ENCODE data around the gene COL25A1. TPM values are rescaled to one million over a fixed set of nuclear protein-coding genes. Genes with fewer than 3 reads are reported as not detected.
"Not testable (repeated sequence)": the region's sequence is repeated elsewhere in the genome, so short reads cannot be mapped to it uniquely, and the experiment has no call there.

The COL25A1 gene
- total and polyA plus RNA-seq, 4 experiments from 2014 or later = 0.06 to 0.55 (median 0.44) TPM; not detected in 1

GRCh38 chr4:108988464-108989195 lies 313.8 kb downstream of the COL25A1 start:
- Mint-ChIP-seq H3K27ac (no peak overlapping the region), H3K9me3 (no peaks in the 10 kb centered on the region), H3K4me1 (no peaks in the 10 kb centered on the region), H3K4me3 (no peak overlapping the region), H3K27me3 (peaks cover 2 to 4% of the 10 kb centered on the region in 2 donors), H3K36me3 (no peaks in the 10 kb centered on the region)
- no peak overlapping the region for H3K4me3 ChIP-seq (ENCODE audit: low read length in 2 of 2)
- CTCF ChIA-PET (ENCODE audit: partially characterized antibody) = no interaction called here
- H3K36me3 ChIP-seq (ENCODE audit: insufficient read depth, low read length) = no peaks in the 10 kb centered on the region
- H3K4me1 ChIP-seq (ENCODE audit: insufficient read depth, low read length) = no peaks in the 10 kb centered on the region
- no peak for DNase-seq
- no peaks in the 10 kb centered on the region for H3K27me3 ChIP-seq (ENCODE audit: insufficient read depth, low read length)
- intact Hi-C loops (cut with micrococcal nuclease) = no loop called here
- POLR2A ChIA-PET (ENCODE audit: partially characterized antibody) = no interaction called here
- H3K9me3 ChIP-seq (ENCODE audit: control insufficient read depth in 1 of 2, low read length in 2 of 2) = no peaks in the 10 kb centered on the region
- H3K27ac ChIP-seq (ENCODE audit: low read depth, low read length) = no peak overlapping the region

DNA sequence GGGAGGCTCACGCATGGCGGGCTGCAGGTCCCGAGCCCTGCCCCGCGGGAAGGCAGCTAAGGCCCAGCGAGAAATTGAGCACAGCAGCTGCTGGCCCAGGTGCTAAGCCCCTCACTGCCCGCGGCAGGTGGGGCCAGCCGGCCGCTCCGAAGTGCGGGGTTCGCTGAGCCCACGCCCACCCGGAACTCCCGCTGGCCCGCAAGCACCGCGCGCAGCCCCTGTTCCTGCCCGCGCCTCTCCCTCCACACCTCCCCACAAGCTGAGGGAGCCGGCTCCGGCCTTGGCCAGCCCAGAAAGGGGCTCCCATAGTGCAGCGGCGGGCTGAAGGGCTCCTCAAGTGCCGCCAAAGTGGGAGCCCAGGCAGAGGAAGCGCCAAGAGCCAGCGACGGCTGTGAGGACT lies 318.0 kb downstream of the COL25A1 start:
- H3K27me3 Mint-ChIP-seq; intact Hi-C loops (cut with micrococcal nuclease); H3K36me3 Mint-ChIP-seq; H3K9me3 ChIP-seq (ENCODE audit: control insufficient read depth in 1 of 2, low read length in 2 of 2); POLR2A ChIA-PET (ENCODE audit: partially characterized antibody); H3K27me3 ChIP-seq (ENCODE audit: insufficient read depth, low read length); CTCF ChIA-PET (ENCODE audit: partially characterized antibody); H3K4me3 ChIP-seq (ENCODE audit: low read length in 2 of 2); H3K36me3 ChIP-seq (ENCODE audit: insufficient read depth, low read length); H3K4me1 Mint-ChIP-seq; H3K9me3 Mint-ChIP-seq; H3K4me3 Mint-ChIP-seq; H3K27ac ChIP-seq (ENCODE audit: low read depth, low read length); H3K27ac Mint-ChIP-seq; H3K4me1 ChIP-seq (ENCODE audit: insufficient read depth, low read length); DNase-seq: not testable (repeated sequence)

DNA sequence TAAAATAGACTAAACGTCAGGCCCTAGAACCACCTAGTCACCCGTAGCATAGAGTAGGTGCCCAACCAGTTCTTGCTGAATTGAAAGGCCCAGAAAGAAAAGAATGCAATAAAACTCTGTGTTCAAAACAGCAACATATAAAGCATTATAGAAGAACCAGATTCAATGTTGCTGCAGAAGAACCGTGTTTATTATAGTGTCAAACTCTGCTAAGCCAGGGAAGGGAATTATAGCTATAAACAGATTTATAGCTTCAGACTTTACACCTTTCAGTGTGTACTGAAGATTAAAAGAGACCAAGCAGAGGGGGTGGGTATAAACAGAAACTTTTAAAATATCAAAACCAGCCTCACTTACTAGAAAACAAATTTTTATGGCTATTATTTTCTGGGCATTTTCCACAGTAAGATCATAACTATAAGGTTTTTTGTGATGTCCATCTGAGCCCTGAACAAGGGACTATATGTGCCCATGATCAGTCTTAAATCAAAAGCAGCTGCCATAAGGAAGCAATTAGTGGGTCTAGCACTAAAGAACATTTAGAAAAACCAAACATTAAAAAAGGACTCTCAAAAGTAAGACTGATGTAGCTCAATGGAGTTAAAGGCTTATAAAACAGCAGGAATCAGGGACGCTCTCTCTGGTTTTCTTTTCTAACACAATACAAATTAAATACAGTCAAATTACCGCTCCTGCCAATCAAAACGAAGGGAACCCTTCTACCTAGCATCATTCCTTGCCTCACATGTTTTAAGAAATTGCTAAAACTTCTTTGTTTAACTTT lies 319.9 kb downstream of the COL25A1 start:
- peaks cover 0 to 2% (median 0%) of the 10 kb centered on the region in 8 donors for H3K9me3 Mint-ChIP-seq
- Histone ChIP-seq H3K36me3 (ENCODE audit: insufficient read depth, low read length) (no peaks in the 10 kb centered on the region), H3K4me3 (ENCODE audit: low read length in 2 of 2) (no peak overlapping the region), H3K4me1 (ENCODE audit: insufficient read depth, low read length) (no peaks in the 10 kb centered on the region), H3K27ac (ENCODE audit: low read depth, low read length) (no peak overlapping the region), H3K9me3 (ENCODE audit: control insufficient read depth in 1 of 2, low read length in 2 of 2) (no peaks in the 10 kb centered on the region), H3K27me3 (ENCODE audit: insufficient read depth, low read length) (no peaks in the 10 kb centered on the region)
- H3K27ac Mint-ChIP-seq = no peak overlapping the region
- POLR2A ChIA-PET (ENCODE audit: partially characterized antibody) = no interaction called here
- intact Hi-C loops (cut with micrococcal nuclease) = no loop called here
- no peaks in the 10 kb centered on the region for H3K36me3 Mint-ChIP-seq
- CTCF ChIA-PET (ENCODE audit: partially characterized antibody) = no interaction called here
- DNase-seq = no peak
- H3K4me3 Mint-ChIP-seq = no peak overlapping the region
- H3K4me1 Mint-ChIP-seq = no peaks in the 10 kb centered on the region
- H3K27me3 Mint-ChIP-seq = no peaks in the 10 kb centered on the region

DNA sequence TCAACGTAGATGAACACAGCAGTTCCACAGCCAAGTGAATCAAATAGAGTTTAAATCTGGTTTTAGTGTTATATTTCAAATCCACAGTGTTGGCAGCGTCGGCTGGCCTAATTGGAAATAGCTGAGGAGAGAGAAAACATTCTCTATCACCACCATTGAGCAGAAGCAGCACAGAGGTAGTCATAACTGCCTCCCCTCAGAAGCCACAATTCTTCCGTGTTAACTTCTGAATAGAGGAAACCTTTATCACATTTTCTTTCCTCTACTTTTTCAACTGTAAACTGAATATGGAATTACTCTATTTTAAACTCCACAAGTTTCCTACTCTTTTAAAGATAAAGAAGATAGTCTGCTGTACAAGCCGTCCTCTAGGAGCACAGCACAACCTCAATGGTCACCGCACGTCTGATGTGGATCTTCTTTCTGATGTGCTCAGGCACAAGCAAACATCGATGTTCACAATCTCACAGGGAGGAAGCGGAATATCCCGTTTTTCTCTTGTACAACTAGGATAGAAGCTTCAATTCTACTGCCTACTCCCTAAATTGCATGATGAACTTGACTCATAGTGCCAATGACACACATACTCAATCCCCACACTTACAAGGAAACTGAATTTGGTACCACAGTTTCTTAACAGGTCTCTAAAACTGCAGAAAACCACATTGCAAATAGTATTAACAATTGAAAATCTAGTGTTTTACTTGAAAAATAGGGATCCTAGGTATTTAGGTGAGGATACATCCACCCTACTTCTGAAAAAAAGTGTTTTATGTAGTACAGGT lies 321.8 kb downstream of the COL25A1 start:
- ChIA-PET POLR2A (ENCODE audit: partially characterized antibody) (no interaction called here), CTCF (ENCODE audit: partially characterized antibody) (no interaction called here)
- H3K27ac ChIP-seq (ENCODE audit: low read depth, low read length) = no peak overlapping the region
- H3K27me3 Mint-ChIP-seq = no peaks in the 10 kb centered on the region
- no peaks in the 10 kb centered on the region for H3K4me1 ChIP-seq (ENCODE audit: insufficient read depth, low read length)
- DNase-seq = no peak
- no peaks in the 10 kb centered on the region for H3K27me3 ChIP-seq (ENCODE audit: insufficient read depth, low read length)
- intact Hi-C loops (cut with micrococcal nuclease) = no loop called here
- no peaks in the 10 kb centered on the region for H3K4me1 Mint-ChIP-seq
- no peak overlapping the region for H3K27ac Mint-ChIP-seq
- H3K4me3 ChIP-seq (ENCODE audit: low read length in 2 of 2) = no peak overlapping the region
- H3K36me3 Mint-ChIP-seq = no peaks in the 10 kb centered on the region
- H3K36me3 ChIP-seq (ENCODE audit: insufficient read depth, low read length) = no peaks in the 10 kb centered on the region
- H3K4me3 Mint-ChIP-seq = no peak overlapping the region
- no peaks in the 10 kb centered on the region for H3K9me3 ChIP-seq (ENCODE audit: control insufficient read depth in 1 of 2, low read length in 2 of 2)
- H3K9me3 Mint-ChIP-seq = peaks cover 0 to 2% (median 0%) of the 10 kb centered on the region in 8 donors

DNA sequence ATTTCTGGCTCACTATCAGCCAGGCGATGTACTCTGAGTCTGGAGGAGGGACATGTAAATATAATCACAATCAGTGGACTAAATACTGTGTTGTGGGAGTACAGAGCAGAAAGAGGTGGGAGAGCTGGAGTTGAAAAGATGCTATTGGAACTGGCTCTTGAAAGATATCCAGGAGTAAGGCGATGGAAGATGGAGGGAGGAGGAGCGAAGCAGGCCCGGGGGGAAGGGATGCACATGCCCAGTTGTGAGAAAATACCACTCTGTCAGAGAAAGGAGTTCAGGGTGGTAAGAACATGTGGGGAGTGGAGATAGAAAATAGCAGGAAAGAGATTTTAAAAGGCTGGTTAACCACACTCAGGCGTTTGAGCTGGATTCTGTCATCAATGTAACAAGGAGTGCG lies 322.7 kb downstream of the COL25A1 start:
- Histone ChIP-seq H3K4me1 (ENCODE audit: insufficient read depth, low read length) (no peaks in the 10 kb centered on the region), H3K36me3 (ENCODE audit: insufficient read depth, low read length) (no peaks in the 10 kb centered on the region), H3K9me3 (ENCODE audit: control insufficient read depth in 1 of 2, low read length in 2 of 2) (no peaks in the 10 kb centered on the region), H3K4me3 (ENCODE audit: low read length in 2 of 2) (no peak overlapping the region), H3K27me3 (ENCODE audit: insufficient read depth, low read length) (no peaks in the 10 kb centered on the region), H3K27ac (ENCODE audit: low read depth, low read length) (no peak overlapping the region)
- intact Hi-C loops (cut with micrococcal nuclease) = no loop called here
- Mint-ChIP-seq H3K4me3 (no peak overlapping the region), H3K9me3 (peaks cover 0 to 2% (median 0%) of the 10 kb centered on the region in 8 donors), H3K4me1 (no peaks in the 10 kb centered on the region), H3K27me3 (no peaks in the 10 kb centered on the region), H3K27ac (no peak overlapping the region), H3K36me3 (no peaks in the 10 kb centered on the region)
- ChIA-PET CTCF (ENCODE audit: partially characterized antibody) (no interaction called here), POLR2A (ENCODE audit: partially characterized antibody) (no interaction called here)
- no peak for DNase-seq

DNA sequence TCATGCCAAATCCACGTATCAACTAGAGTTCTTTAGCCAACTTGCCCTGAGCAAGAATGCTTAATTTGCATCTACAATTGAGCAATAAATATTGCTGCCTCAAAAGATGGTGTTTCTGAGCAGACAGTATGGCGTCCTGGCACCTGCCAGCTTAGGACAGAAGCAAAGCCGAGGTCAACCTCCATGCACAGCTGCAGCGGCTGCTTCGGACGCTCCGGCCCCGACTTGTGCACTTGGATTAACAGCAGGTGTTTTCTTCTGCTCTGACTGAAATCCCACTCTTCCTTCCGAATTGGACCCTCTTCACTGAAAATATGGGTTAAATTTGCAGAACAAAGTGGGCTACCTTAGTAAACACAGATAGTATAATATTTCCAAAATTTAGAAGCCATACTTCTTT lies 324.4 kb downstream of the COL25A1 start:
- DNase-seq = no peak
- H3K4me1 Mint-ChIP-seq = peaks cover 2 to 5% (median 3%) of the 10 kb centered on the region in 4 donors
- no peaks in the 10 kb centered on the region for H3K36me3 ChIP-seq (ENCODE audit: insufficient read depth, low read length)
- H3K4me3 Mint-ChIP-seq = no peak overlapping the region
- H3K27me3 Mint-ChIP-seq = no peaks in the 10 kb centered on the region
- POLR2A ChIA-PET (ENCODE audit: partially characterized antibody) = no interaction called here
- peaks cover 0 to 2% (median 0%) of the 10 kb centered on the region in 8 donors for H3K9me3 Mint-ChIP-seq
- no peak overlapping the region for H3K27ac Mint-ChIP-seq
- H3K36me3 Mint-ChIP-seq = no peaks in the 10 kb centered on the region
- CTCF ChIA-PET (ENCODE audit: partially characterized antibody) = no interaction called here
- H3K9me3 ChIP-seq (ENCODE audit: control insufficient read depth in 1 of 2, low read length in 2 of 2) = no peaks in the 10 kb centered on the region
- H3K4me1 ChIP-seq (ENCODE audit: insufficient read depth, low read length) = peaks cover 6% of the 10 kb centered on the region
- intact Hi-C loops (cut with micrococcal nuclease) = no loop called here
- H3K27me3 ChIP-seq (ENCODE audit: insufficient read depth, low read length) = no peaks in the 10 kb centered on the region
- no peak overlapping the region for H3K27ac ChIP-seq (ENCODE audit: low read depth, low read length)
- H3K4me3 ChIP-seq (ENCODE audit: low read length in 2 of 2) = no peak overlapping the region

GRCh38 chr4:108972613-108973283 lies 329.7 kb downstream of the COL25A1 start:
- POLR2A ChIA-PET (ENCODE audit: partially characterized antibody) = no interaction called here
- Histone ChIP-seq H3K27ac (ENCODE audit: low read depth, low read length) (no peak overlapping the region), H3K4me3 (ENCODE audit: low read length in 2 of 2) (no peak overlapping the region), H3K4me1 (ENCODE audit: insufficient read depth, low read length) (peaks cover 20% of the 10 kb centered on the region), H3K27me3 (ENCODE audit: insufficient read depth, low read length) (no peaks in the 10 kb centered on the region), H3K9me3 (ENCODE audit: control insufficient read depth in 1 of 2, low read length in 2 of 2) (no peaks in the 10 kb centered on the region), H3K36me3 (ENCODE audit: insufficient read depth, low read length) (no peaks in the 10 kb centered on the region)
- CTCF ChIA-PET (ENCODE audit: partially characterized antibody) = no interaction called here
- Mint-ChIP-seq H3K27me3 (no peaks in the 10 kb centered on the region), H3K27ac (peak overlapping the region in 2 of 7 donors; percentile 30 to 37), H3K36me3 (no peaks in the 10 kb centered on the region), H3K4me1 (peaks cover 13 to 24% (median 21%) of the 10 kb centered on the region in 4 donors), H3K9me3 (peaks cover 0 to 9% (median 0%) of the 10 kb centered on the region in 8 donors), H3K4me3 (peak overlapping the region in 5 of 8 donors; percentile 2 to 45 (median 33))
- intact Hi-C loops (cut with micrococcal nuclease) = no loop called here
- DNase-seq = no peak

All from CD4-positive, alpha-beta memory T cell (primary cell).